VCaP (cell line): ENCODE measurements around the gene EVX2.

Source experiments
- H3K27ac ChIP-seq: fragments of 450-650 bp; 2 replicates; pipeline ENCODE4 v1.5.1; 2017
- TF ChIP-seq, protein P1 (sequence below): fragments of 450-650 bp; conservative IDR thresholded peaks from 2 replicates; pipeline ENCODE4 v1.5.1; 2017; ENCODE audit warnings: mild to moderate bottlenecking, moderate library complexity

Gene EVX2

DNA sequence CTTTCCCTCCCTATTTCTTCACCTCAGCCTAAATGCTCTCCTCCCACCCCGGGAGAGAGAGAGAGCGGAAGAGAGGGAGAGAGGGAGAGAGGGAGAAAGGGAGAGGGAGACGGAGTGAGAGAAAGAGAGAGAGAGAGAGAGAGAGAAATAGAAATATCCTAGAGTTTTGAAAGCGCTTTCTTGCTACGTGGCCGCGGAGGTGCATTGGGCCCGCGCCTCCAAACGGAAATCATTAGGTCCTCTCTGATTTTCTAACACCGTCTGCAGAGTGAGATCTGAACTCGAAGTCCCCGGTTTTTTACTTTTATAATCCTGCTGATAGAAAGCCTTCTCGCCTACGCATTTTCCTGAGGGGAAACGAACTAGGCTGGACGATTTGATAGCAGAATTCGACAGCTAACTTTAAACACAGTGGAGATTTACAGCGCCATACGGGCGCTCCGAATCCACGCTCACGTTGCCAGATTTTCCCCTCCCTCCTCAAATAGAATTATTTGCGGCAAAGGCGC lies 903 bp upstream of the EVX2 start:
- H3K27ac ChIP-seq = no peak overlapping the region
- TF ChIP-seq, protein P1, sequence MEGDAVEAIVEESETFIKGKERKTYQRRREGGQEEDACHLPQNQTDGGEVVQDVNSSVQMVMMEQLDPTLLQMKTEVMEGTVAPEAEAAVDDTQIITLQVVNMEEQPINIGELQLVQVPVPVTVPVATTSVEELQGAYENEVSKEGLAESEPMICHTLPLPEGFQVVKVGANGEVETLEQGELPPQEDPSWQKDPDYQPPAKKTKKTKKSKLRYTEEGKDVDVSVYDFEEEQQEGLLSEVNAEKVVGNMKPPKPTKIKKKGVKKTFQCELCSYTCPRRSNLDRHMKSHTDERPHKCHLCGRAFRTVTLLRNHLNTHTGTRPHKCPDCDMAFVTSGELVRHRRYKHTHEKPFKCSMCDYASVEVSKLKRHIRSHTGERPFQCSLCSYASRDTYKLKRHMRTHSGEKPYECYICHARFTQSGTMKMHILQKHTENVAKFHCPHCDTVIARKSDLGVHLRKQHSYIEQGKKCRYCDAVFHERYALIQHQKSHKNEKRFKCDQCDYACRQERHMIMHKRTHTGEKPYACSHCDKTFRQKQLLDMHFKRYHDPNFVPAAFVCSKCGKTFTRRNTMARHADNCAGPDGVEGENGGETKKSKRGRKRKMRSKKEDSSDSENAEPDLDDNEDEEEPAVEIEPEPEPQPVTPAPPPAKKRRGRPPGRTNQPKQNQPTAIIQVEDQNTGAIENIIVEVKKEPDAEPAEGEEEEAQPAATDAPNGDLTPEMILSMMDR = no peak

DNA sequence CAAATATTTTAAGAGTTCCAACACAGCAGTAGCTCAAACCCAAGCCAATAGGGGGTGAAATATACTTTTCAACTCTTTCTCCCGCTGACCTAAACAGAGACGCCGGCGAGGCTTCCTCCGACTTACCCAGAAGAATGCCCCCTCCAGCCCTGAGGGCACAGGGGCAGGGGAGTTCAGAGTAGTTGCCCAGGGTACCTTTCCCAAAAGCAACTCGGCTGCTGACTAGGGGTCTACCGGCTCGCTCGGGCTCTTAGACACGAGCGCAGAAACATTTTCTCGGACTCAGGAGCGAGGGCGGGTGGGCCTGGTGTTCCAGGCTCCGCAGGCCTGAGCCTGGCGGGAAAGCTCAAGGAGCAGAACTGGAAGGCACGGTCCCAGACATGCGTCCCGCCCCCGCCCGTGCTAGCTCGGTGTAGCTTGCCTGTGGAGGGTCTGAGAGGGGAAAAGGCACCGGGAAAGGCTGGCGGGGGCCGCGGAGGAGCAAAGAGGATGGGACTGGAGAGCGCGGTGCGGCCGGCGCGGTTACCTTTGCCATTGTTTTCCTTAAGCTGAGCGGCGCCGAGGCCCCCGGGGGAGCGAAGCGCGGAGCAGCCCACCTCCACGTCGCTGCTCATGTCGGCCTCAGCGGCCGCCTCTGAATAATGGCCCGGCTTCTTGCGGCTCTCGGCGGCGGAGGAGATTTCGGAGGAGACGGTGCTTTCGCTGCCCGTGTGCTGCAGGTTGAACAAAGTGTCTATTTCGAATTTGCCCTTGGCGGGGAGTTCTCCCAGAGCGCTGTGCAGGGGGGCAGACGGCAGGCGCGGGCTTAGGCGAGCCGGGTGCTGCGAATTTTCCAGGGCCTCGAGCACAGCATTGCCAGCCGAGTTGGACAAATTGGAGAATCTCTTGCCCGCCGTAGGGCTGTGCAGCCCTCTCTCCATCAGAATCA lies 674 bp downstream of the EVX2 start:
- H3K27ac ChIP-seq = no peak overlapping the region
- TF ChIP-seq, protein P1 = no peak

DNA sequence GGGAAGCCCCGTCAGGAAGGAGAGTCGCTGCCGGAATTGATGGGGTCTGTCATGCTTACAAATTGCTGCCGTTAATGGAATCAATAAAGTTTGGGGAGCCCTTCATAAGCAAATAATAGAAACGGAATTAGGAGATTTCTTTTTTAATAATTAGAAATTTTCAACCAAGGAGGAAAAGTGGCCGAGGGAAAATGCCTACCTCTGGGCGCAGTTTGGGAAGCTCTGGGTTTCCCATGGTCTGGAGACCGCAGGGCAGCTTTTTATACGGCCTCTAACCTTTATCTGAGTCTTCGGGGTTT lies 1.3 kb downstream of the EVX2 start:
- TF ChIP-seq, protein P1 = no peak

DNA sequence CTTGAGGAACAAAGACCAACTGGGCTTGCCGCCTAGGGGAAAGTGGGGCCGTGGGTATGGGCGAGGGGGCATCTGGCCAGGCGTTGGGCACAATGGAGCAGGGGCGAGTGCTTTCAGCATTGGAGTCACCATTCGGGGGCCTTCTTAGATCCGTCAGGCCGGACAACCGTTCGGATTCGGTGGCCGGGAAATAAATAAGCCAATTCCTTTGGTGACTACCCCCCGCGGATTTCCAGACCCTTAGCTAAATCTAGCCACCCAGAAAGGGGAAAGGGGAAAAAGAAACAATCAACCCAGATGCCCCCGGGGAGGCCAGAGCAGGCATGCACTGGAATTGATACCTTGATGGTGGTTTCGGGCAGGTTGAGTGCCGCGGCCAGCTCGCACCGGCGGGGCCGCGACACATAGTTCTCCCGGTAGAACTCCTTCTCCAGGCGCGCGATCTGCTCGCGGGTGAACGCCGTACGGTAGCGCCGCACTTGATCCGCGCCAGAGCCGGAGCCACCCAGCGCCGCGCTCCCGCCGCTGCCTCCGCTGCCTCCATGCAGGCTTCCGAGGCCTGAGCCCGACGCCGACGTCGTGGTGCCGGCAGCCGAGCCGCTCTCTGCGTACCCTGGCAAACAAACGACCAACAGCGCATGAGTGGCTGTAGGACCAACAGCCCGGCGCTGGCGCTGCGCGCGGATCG lies 1.8 kb downstream of the EVX2 start:
- H3K27ac ChIP-seq = no peak overlapping the region
- TF ChIP-seq, protein P1 = no peak

More for the DNA sequence above, 1.3 kb downstream of the EVX2 start:
- no peak overlapping the region for H3K27ac ChIP-seq

DNA sequence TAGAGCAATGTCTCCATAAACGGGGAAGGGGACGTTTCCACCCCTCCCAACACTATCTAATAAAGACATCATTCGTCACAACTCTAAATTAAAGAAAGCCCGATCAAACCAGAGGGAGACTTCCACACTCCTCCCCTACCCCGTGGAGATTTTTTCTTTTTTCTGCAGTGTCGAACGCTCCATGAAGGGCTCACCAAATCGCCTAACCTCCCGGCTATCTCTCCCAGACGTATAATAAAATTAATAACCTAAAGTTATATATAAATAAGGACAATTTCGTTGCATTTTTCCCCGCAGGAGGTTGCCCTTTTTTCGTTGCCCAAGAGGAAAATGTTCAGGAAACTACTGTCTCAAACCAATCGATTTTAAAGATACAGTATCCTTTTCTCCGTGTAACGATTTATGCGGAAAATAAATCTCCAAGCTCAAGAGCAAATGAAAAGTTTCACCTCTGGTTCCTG lies 2.4 kb downstream of the EVX2 start:
- H3K27ac ChIP-seq = no peak overlapping the region
- TF ChIP-seq, protein P1 = no peak

DNA sequence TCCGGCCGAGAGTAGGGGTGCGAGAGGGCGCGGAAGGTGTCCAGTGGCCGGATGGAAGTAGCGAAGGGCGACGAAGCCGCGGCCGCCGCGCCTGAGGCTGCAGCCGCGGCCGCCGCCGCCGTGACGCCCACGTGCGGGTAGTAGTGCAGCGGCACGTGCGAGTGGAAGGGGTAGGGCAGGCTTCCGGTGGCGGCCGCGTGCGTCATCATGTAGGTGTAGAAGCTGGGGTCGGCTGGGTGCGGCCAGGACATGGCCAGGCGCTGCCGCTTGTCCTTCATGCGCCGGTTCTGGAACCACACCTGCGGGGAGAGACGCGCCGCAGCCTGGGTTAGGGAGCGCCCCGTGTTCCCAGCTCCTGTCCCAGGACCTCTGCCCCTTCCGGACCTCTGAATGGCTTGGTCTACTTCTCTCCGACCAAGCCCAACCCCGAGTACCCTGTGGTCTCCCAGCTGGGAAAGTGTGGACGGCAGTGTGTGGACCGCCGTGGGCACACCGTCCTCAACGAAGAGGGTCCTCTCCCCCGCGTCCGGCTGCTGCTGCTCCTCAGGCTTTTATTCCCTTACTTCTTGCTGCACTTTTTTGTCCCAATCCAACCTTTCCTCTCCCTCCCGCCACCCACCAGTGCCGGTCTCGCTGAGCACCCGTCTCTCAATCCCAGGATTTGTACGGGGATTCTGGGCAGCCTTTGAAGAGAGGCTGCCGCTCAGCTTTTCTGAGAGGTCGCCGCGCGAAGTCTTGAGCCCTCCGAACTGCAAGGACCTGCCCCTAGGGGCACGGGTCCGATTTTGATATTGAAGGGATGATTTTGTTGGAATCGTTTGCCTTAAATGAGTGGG lies 3.0 kb downstream of the EVX2 start:
- no peak overlapping the region for H3K27ac ChIP-seq
- TF ChIP-seq, protein P1 = no peak
